ENCODE data around the gene ARF3. TPM values are rescaled to one million over a fixed set of nuclear protein-coding genes. Genes with fewer than 3 reads are reported as not detected.

The ARF3 gene
- total RNA-seq, 1 donor from 2014 or later, result 62.8 TPM

- no peak for DNase-seq (ENCODE audit: low read depth)
- no peak for TF ChIP-seq CTCF (conservative IDR thresholded peaks at IDR 0.05; ENCODE audit: low read depth, low read length)
Measured at GRCh38 chr12:48929551-48929950, 27.7 kb downstream of the ARF3 start.

GRCh38 chr12:48927261-48927660 is 30.0 kb downstream of the ARF3 start:
- no peak for TF ChIP-seq CTCF (conservative IDR thresholded peaks at IDR 0.05; ENCODE audit: low read depth, low read length)
- no peak overlapping the region for H3K4me3 ChIP-seq (ENCODE audit: low read depth, low read length)
- no peak for DNase-seq (ENCODE audit: low read depth)

More at GRCh38 chr12:48929551-48929950, 27.7 kb downstream of the ARF3 start:
- no peak overlapping the region for H3K4me3 ChIP-seq (ENCODE audit: low read depth, low read length)

- peak within 1 kb of the TSS; percentile 92 for H3K4me3 ChIP-seq (ENCODE audit: low read depth, low read length)
- no peak for DNase-seq (ENCODE audit: low read depth)
- TF ChIP-seq CTCF (conservative IDR thresholded peaks at IDR 0.05; ENCODE audit: low read depth, low read length), result no peak
Measured at GRCh38 chr12:48925304-48926011, 31.8 kb downstream of the ARF3 start, which contains the start of gene FKBP11. TSS of gene FKBP11 (minus strand) at chr12:48925492. CDS start at chr12:48925428, 64 bp downstream.

- peak; percentile 53 for TF ChIP-seq CTCF (conservative IDR thresholded peaks at IDR 0.05; ENCODE audit: low read depth, low read length)
- DNase-seq (ENCODE audit: low read depth), result no peak
- peak overlapping the region; percentile 92 for H3K4me3 ChIP-seq (ENCODE audit: low read depth, low read length)
Measured at GRCh38 chr12:48924617-48925303, 32.5 kb downstream of the ARF3 start.

GRCh38 chr12:48923117-48923516 is 34.2 kb downstream of the ARF3 start:
- no peak for DNase-seq (ENCODE audit: low read depth)
- no peak for TF ChIP-seq CTCF (conservative IDR thresholded peaks at IDR 0.05; ENCODE audit: low read depth, low read length)
- no peak overlapping the region for H3K4me3 ChIP-seq (ENCODE audit: low read depth, low read length)

GRCh38 chr12:48917857-48918537 is 39.3 kb downstream of the ARF3 start:
- TF ChIP-seq CTCF (conservative IDR thresholded peaks at IDR 0.05; ENCODE audit: low read depth, low read length), result no peak
- no peak for DNase-seq (ENCODE audit: low read depth)
- no peak overlapping the region for H3K4me3 ChIP-seq (ENCODE audit: low read depth, low read length)

Data from epithelial cell of proximal tubule (primary cell).